GM19099 (cell line): Measurements from ENCODE around the gene RIN1.

Source experiments
- POLR2A ChIP-seq: IDR thresholded peaks from 3 replicates; pipeline ENCODE4 v1.6.1; 2011; ENCODE audit warnings: low read depth; ENCODE audit not compliant: insufficient read length; ENCODE audit errors: extremely low read depth

Gene RIN1

GRCh38 chr11:66339686-66340483 is 3.7 kb upstream of the RIN1 start:
- TF ChIP-seq POLR2A = no peak

GRCh38 chr11:66339162-66339675 is 3.0 kb upstream of the RIN1 start:
- TF ChIP-seq POLR2A = no peak

GRCh38 chr11:66338276-66339161 is 2.3 kb upstream of the RIN1 start:
- TF ChIP-seq POLR2A = no peak

- no peak for TF ChIP-seq POLR2A
These were observed 1.1 kb upstream of the RIN1 start for GRCh38 chr11:66337103-66337899.

GRCh38 chr11:66335531-66336233 is 552 bp downstream of the RIN1 start:
- no peak for TF ChIP-seq POLR2A

- TF ChIP-seq POLR2A = no peak
These were observed 1.4 kb downstream of the RIN1 start for GRCh38 chr11:66334605-66335442.

- TF ChIP-seq POLR2A = no peak
These were observed 2.2 kb downstream of the RIN1 start for GRCh38 chr11:66333896-66334604.

GRCh38 chr11:66333220-66333877 is 2.9 kb downstream of the RIN1 start:
- TF ChIP-seq POLR2A = no peak

GRCh38 chr11:66332371-66333219 is 3.6 kb downstream of the RIN1 start:
- TF ChIP-seq POLR2A = no peak

DNA sequence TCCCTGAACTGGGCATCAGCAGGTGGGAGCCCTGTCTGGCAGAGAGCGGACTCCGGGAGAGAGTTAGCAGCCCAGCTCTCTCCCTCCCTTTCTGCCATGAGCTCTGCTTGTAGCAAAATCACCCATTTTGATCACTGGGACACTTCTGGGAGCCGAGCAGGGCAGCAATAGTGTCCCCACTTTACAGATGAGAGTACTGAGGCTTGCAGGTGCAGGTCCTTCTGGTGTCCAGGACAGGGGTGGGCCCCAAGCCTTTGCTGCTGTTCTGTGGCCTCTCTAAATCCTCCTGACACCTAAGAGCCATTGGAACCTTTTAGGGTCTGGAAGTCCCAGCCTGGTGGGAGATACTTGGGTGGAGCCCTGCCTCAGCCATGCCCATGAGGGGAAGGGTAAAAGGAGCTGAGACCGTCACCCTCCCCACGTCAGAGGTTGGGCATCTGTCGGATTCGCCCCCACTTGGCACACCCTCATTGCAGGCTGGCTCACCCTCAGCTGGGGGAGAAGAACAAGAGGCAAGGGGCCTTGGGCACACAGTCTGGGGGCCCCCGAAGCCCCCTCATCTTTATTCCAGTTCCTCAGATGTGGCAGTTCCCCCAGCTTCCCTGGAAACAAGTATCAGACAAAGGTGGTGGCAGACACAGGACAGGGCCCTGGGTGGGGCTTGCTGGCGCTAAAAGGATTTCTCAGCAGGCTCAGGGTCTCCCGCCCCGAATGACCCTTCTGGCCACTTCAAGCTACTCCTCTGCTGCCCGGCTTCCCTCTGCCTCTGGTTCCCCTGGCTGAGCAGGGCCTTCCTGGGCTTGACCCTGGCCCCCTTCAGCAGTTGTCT is 4.5 kb downstream of the RIN1 start:
- no peak for TF ChIP-seq POLR2A

DNA sequence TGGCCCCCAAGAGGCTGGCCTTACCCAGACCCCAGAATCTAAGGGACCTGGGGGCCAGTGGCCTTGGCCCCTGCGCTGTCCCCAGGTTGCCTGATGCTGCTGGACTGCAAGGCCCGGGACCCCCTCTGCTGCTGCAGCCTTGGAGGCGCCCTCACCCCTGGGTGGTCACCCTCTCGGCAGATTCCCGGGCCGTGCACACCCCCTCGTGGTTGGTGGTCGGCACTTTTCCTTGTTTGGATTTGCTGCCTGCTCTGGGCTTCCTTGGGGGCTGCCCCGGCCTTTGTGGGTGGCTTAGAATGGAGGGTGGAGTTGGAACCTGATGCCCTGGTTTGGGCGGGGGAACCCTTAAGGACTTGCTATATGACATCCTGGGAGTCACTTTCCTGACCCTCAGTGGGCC is 5.3 kb downstream of the RIN1 start:
- no peak for TF ChIP-seq POLR2A
